ENCODE data around the gene CCR2.
"Not testable (repeated sequence)": the region's sequence is repeated elsewhere in the genome, so short reads cannot be mapped to it uniquely, and the experiment has no call there.

The CCR2 gene

GRCh38 chr3:46380471-46381221 lies 26.7 kb downstream of the CCR2 start:
- DNase-seq (ENCODE audit: low read depth) = no peak

GRCh38 chr3:46381625-46382024 lies 27.7 kb downstream of the CCR2 start:
- DNase-seq (ENCODE audit: low read depth) = no peak

GRCh38 chr3:46383211-46383950 lies 29.5 kb downstream of the CCR2 start:
- DNase-seq (ENCODE audit: low read depth) = no peak

- DNase-seq (ENCODE audit: low read depth) = no peak
These were observed 30.0 kb downstream of the CCR2 start for GRCh38 chr3:46383951-46384330.

GRCh38 chr3:46386205-46386604 lies 32.3 kb downstream of the CCR2 start:
- DNase-seq (ENCODE audit: low read depth) = no peak

GRCh38 chr3:46388847-46389246 lies 34.9 kb downstream of the CCR2 start:
- not testable (repeated sequence) for DNase-seq (ENCODE audit: low read depth)

GRCh38 chr3:46389306-46389705 lies 35.4 kb downstream of the CCR2 start:
- DNase-seq (ENCODE audit: low read depth) = no peak

- not testable (repeated sequence) for DNase-seq (ENCODE audit: low read depth)
These were observed 37.6 kb downstream of the CCR2 start for GRCh38 chr3:46391526-46391925.

GRCh38 chr3:46393011-46393410 lies 39.1 kb downstream of the CCR2 start:
- no peak for DNase-seq (ENCODE audit: low read depth)

- no peak for DNase-seq (ENCODE audit: low read depth)
These were observed 39.9 kb downstream of the CCR2 start for GRCh38 chr3:46393554-46394434.

- no peak for DNase-seq (ENCODE audit: low read depth)
These were observed 41.3 kb downstream of the CCR2 start for GRCh38 chr3:46395210-46395661.

GRCh38 chr3:46395766-46396530 lies 42.0 kb downstream of the CCR2 start:
- DNase-seq (ENCODE audit: low read depth) = no peak

- no peak for DNase-seq (ENCODE audit: low read depth)
These were observed 43.2 kb downstream of the CCR2 start for GRCh38 chr3:46397111-46397510.

- DNase-seq (ENCODE audit: low read depth) = no peak
These were observed 44.5 kb downstream of the CCR2 start for GRCh38 chr3:46398186-46398955.

GRCh38 chr3:46399098-46399497 lies 45.2 kb downstream of the CCR2 start:
- DNase-seq (ENCODE audit: low read depth) = no peak

GRCh38 chr3:46399557-46399956 lies 45.6 kb downstream of the CCR2 start:
- no peak for DNase-seq (ENCODE audit: low read depth)

- DNase-seq (ENCODE audit: low read depth) = no peak
These were observed 46.3 kb downstream of the CCR2 start for GRCh38 chr3:46400000-46400734.

GRCh38 chr3:46400846-46401245 lies 46.9 kb downstream of the CCR2 start:
- DNase-seq (ENCODE audit: low read depth) = no peak

GRCh38 chr3:46401579-46401978 lies 47.7 kb downstream of the CCR2 start:
- DNase-seq (ENCODE audit: low read depth) = no peak

- not testable (repeated sequence) for DNase-seq (ENCODE audit: low read depth)
These were observed 49.0 kb downstream of the CCR2 start for GRCh38 chr3:46402902-46403301.
